Measurements from ENCODE around the gene PLS3.

- TF ChIP-seq CTCF (IDR thresholded peaks at IDR 0.05) (no peak), POLR2A (IDR thresholded peaks at IDR 0.05) (no peak)
Observed at GRCh38 chrX:115582616-115583495, 21.9 kb downstream of the PLS3 start.
